ENCODE measurements around the gene LRRC26. TPM values are rescaled to one million over a fixed set of nuclear protein-coding genes. Genes with fewer than 3 reads are reported as not detected.

LRRC26 gene
- total and polyA plus RNA-seq, 2 of the 13 experiments (the other 11 are each of a cell fraction or from before 2014, with no cell fraction given), result not detected

GRCh38 chr9:137147793-137148160 is 22.1 kb downstream of the LRRC26 start (continued):
- TF ChIP-seq GLMP (CRISPR knock-in tag; IDR thresholded peaks at IDR 0.05; ENCODE audit: borderline replicate concordance), result no peak
- TF ChIP-seq ZNF816 (CRISPR knock-in tag; IDR thresholded peaks at IDR 0.05; ENCODE audit: borderline replicate concordance), result no peak

- Histone ChIP-seq H3K4me2 (ENCODE audit: low read depth, low read length) (no peak overlapping the region), H3K36me3 (replicated peaks in 1 of 2; ENCODE audit: control insufficient read depth in 1 of 2, insufficient read depth in 2 of 2, low read length in 2 of 2) (no peaks in the 10 kb centered on the region), H3K27me3 (ENCODE audit: control insufficient read depth in 1 of 2, insufficient read depth in 2 of 2, low read length in 2 of 2) (peaks cover 14 to 56% of the 10 kb centered on the region in 2 experiments), H2AFZ (ENCODE audit: low read length) (no peak overlapping the region), H3K4me1 (ENCODE audit: insufficient read depth, low read length) (peaks cover 26% of the 10 kb centered on the region), H3K27ac (ENCODE audit: extremely low read length, insufficient read depth, low read length) (no peak overlapping the region), H3K9ac (ENCODE audit: insufficient read depth, low read depth, low read length) (no peak overlapping the region), H3K79me2 (ENCODE audit: insufficient read depth, low read length) (no peaks in the 10 kb centered on the region), H4K20me1 (ENCODE audit: insufficient read depth, low read length) (no peaks in the 10 kb centered on the region), H3K9me3 (ENCODE audit: low read length) (no peaks in the 10 kb centered on the region), H3K4me3 (replicated peaks in 1 of 3; ENCODE audit: insufficient read depth in 1 of 3, low read depth in 2 of 3, low read length in 3 of 3) (no peak overlapping the region)
- FAIRE-seq (no peak), DNase-seq (ENCODE audit: low spot score) (no peak), ATAC-seq (no peak)
- POLR2A ChIA-PET, result no interaction called here
- CTCF ChIA-PET (ENCODE audit: low intra/inter-chr PET ratio, low total read pairs), result no interaction called here
- intact Hi-C loops (cut with micrococcal nuclease; ENCODE audit: unreplicated experiment) (no loop called here), in situ Hi-C loops (cut with HindIII; ENCODE audit: extremely low pct_ligation_motif_present, low pct_unique_long_range_greater_than_20kb) (no loop called here)
- BruUV-seq (replicated peaks), result no TSS peak
- TF ChIP-seq KLF12 (CRISPR knock-in tag; IDR thresholded peaks at IDR 0.05; ENCODE audit: borderline replicate concordance) (no peak), MNT (IDR thresholded peaks at IDR 0.05) (peak; percentile 92), ZBTB46 (CRISPR knock-in tag; IDR thresholded peaks at IDR 0.05; ENCODE audit: borderline replicate concordance) (no peak), HNF4A (CRISPR knock-in tag; IDR thresholded peaks at IDR 0.05) (no peak)
- 61% methylated on average over 21 of the region's 26 CpGs for WGBS (ENCODE audit: low lambda C conversion rate)
Observed at GRCh38 chr9:137147091-137147792, 22.6 kb downstream of the LRRC26 start.

Measured in HepG2 (cell line).